T-helper 1 cell treated with Interleukin-12 subunit alpha and Interleukin-12 subunit beta and Interleukin-4 antibody, amounts not matched to agents 30 ng/mL and 1 ng/mL, for 36 hours (primary cell): Measurements from ENCODE around the gene SSC5D. TPM values are rescaled to one million over a fixed set of nuclear protein-coding genes. Genes with fewer than 3 reads are reported as not detected.

ENCODE experiments used
- intact Hi-C: fragments of 100-400 bp; cut with micrococcal nuclease; formaldehyde crosslinking; loops from one replicate; pipeline ENCODE4 v1.15.1; 2024
- total RNA-seq: library from RNA; stranded (reverse); gene quantifications from 2 replicates; pipeline ENCODE4 v1.2.3, GENCODE V29; 2022

The SSC5D gene
- total RNA-seq, 1 donor from 2014 or later: 0.39 TPM

- intact Hi-C loops: loop anchor here (1.0 to 2.0 kb wide), 2 partner anchors 162 to 314 kb away; no protein-coding TSS in a partner anchor
Observed at GRCh38 chr19:55454787-55455243, 33.4 kb upstream of the SSC5D start.

DNA sequence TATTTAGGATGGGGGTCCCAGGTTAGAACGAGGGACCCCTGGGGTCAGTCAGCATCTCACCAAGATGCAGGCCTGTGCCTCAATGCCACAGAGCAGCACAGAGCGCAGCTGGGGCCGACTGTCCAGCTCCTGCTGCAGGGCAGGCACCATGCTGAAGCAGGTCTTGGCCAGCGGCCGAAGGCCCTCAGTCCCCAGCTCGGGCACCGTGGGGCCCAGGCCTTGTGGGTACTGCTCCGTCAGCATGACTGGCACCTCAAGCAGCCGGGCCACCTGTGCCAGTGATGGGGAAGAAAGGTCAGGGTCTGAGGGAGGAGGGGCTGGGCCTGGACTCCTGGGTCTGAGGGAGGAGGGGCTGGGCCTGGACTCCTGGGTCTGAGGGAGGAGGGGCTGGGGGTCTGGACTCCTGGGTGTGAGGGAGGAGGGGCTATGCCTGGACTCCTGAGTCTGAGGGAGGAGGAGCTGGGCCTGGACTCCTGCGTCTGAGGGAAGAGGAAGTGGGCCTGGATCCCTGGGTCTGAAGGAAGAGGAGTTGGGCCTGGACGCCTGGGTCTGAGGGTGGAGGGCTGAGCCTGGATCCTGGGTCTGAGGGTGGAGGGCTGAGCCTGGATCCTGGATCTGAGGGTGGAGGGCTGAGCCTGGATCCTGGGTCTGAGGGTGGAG lies 32.5 kb upstream of the SSC5D start:
- intact Hi-C loops: loop anchor here (2.0 kb wide), 1 partner anchor 163 kb away; no protein-coding TSS in a partner anchor

DNA sequence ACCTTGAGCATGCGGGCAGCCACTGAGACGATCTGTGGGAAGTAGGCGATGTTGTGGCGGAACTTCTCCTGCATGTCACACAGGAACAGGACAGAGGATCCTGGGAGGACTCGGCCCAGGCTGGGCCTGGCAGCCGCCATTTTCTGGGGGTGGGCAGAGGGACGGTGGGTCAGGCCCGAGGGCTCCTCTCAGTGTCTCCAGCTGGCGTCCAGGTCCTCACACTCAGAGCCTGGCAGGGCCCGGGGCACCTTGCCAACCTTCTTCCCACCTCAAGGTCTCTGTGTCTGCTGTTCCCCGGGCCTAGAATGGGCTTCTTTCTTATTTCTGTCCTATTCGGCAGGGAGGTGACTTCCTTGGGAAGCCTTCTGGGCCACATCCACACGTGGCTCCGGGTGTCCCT lies 31.9 kb upstream of the SSC5D start:
- intact Hi-C loops: no loop called here

- intact Hi-C loops: no loop called here
Observed at GRCh38 chr19:55457683-55458457, 30.4 kb upstream of the SSC5D start.

DNA sequence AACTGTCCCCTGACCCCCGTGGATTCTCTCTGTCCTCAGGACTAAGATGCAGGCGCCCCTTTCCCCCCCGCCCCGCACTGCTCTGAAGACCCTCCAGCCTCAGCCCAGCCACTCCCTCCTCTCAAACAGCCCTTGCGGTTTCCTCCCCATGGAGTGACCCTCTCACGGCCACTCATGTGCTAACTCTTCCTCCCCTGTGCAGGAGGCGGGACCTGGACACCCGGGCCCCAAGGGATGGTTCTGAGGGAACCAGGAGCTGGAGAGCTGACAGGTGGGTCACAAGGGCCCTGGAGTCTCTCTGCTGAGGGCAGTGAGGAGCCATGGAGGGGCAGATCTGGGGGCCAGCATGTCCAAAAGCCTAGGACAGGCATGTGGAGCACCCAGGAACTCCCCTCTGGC lies 28.7 kb upstream of the SSC5D start:
- intact Hi-C loops: no loop called here

DNA sequence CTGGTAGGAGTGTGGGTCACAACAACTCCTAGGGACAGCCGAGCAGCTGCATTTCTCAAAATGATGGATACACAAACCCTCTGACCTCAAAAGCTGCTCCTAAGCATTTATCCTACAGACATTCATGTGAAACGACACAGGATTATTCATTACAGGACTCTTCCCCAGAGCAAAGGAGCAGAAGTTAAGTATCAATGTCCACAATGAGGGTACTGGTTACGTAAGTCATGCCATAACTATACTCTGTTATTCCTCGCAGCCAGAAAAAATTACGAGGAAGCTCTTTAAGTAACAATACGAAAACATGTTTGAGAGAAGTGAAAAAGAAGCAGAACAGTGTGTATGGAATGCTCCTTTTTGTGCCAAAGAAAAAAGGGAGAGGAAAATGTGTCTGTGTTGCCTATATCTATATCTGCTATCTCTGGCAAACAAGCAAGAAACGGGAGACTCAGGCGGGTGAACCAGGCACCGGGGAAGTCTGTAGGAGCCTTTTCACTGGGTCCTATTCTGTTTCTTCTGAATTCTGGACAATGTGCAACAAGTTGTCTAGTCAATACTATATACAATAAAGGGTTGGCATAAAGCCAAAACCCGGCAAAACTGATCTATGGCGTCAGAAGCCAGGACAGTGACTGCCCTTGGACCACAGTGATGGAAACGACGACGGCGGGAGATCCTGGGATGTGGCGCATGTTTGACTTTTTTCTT lies 28.1 kb upstream of the SSC5D start:
- intact Hi-C loops: loop anchor here (2.0 kb wide), 2 partner anchors 159 to 179 kb away; partner anchors contain the start of gene HSPBP1

- intact Hi-C loops: loop anchor here (1.0 to 2.0 kb wide), 13 partner anchors 16 to 996 kb away; partner anchors contain the start of genes FIZ1, HSPBP1, KMT5C and PPP6R1
Observed at GRCh38 chr19:55460670-55461258, 27.5 kb upstream of the SSC5D start.

GRCh38 chr19:55461259-55461973 lies 26.8 kb upstream of the SSC5D start, which contains the start of gene ISOC2:
Gene ISOC2, minus strand, starts transcription at chr19:55461642. Its CDS starts 5,156 bp downstream, at chr19:55456486.
- intact Hi-C loops: loop anchor here (1.0 to 2.0 kb wide), 13 partner anchors 15 to 997 kb away; partner anchors contain the start of genes FIZ1, HSPBP1, KMT5C and PPP6R1

GRCh38 chr19:55461974-55462626 lies 26.1 kb upstream of the SSC5D start:
- intact Hi-C loops: loop anchor here (1.0 to 2.0 kb wide), 13 partner anchors 14 to 998 kb away; partner anchors contain the start of genes FIZ1, HSPBP1, KMT5C and PPP6R1

- intact Hi-C loops: no loop called here
Observed at GRCh38 chr19:55462722-55463121, 25.5 kb upstream of the SSC5D start.

DNA sequence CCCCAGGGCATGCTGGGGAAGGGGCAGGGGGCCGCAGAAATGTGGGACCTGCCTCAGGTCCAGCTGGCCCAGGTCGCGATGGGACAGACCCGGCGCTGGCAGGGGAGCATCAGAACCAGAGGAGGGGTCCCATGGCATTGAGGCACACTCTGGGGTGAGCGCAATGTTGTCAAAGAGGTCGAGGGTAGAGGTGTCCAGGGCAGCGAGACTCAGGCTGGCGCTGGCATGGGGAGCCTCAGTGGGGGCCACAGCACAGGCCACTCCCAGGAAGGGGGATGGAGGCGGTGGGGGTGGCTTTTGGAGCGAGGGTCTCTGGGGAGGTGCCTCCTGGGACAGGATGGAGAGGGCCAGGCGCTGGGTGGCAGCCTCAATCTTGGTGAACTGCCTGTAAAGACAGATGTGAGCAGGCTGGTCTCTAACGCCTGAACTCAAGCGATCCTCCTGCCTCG lies 24.6 kb upstream of the SSC5D start:
- intact Hi-C loops: no loop called here

GRCh38 chr19:55464039-55464661 lies 24.1 kb upstream of the SSC5D start:
- intact Hi-C loops: no loop called here

DNA sequence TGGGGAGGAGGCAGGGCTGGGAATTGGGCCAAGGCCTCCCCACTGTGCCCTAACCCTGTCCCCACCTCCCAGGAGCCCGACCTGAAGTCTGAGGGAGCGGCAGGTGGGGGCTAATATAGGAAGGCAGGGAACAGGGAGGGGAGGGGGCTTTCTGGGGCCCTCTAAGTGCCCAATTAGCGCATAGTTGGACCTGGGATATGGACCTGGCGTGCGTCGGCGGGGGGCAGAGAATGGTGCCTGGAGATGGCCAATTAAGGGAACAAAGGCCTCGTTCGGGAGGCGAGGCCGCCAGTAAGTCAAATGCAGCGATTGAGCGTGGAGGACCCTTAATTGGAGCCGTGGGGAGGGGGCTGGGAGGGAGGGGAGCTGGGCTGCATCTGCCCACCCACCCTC lies 23.6 kb upstream of the SSC5D start, which contains the start of gene C19orf85:
TSS of gene C19orf85 (minus strand) at position 90 of the 393 bp plus-strand sequence. CDS start 197 bp downstream, outside the sequence.
- intact Hi-C loops: no loop called here

GRCh38 chr19:55465460-55466240 lies 22.6 kb upstream of the SSC5D start:
- intact Hi-C loops: no loop called here

DNA sequence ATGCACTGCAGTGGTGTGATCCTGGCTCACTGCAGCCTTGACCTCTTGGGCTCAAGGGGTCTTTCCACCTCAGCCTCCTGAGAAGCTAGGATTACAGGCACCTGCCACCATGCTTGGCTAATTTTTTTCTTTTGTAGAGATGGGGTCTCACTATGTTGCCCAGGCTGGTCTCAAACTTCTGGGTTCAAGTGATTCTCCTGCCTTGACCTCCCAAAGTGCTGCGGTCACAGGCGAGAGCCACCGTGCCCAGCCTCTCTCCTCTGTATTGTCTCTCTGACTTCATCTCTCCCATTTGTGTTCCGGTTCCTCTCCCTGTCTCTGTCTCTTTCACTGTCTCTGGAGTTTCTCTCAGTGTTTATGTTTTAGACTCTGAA lies 22.0 kb upstream of the SSC5D start:
- intact Hi-C loops: no loop called here

GRCh38 chr19:55467236-55468053 lies 20.8 kb upstream of the SSC5D start:
- intact Hi-C loops: loop anchor here (1.0 kb wide), 2 partner anchors 36 to 164 kb away; no protein-coding TSS in a partner anchor

DNA sequence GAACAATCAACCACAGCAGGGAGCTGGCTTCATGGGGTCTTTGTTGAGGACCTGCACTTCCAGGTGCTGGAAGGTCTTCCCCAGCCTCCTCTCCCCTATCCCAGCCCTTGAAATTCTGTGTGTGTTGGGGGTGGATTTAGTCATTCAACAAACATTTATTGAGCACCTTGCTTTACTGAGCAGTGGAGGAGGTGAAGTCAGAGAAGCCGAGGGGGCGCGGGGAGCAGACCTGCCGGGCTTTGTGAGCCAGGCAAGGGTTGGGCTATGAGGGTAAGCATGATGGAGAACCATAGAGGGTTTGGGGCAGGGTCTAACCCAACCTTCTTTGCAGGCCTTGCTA lies 20.2 kb upstream of the SSC5D start:
- intact Hi-C loops: loop anchor here (1.0 kb wide), 1 partner anchor 35 kb away; no protein-coding TSS in a partner anchor
